ENCODE data around the gene MDM4.
A peak's percentile ranks its signal among the peaks of the same experiment; 100 is the strongest.

The MDM4 gene

GRCh38 chr1:204471687-204472086, 44.5 kb upstream of the MDM4 start:
- Mint-ChIP-seq H3K4me3 (no peak overlapping the region), H3K9me3 (peaks cover 7% of the 10 kb centered on the region), H3K27ac (no peak overlapping the region), H3K36me3 (ENCODE audit: low read depth) (peaks cover 46% of the 10 kb centered on the region), H3K27me3 (ENCODE audit: low read depth, poor library complexity) (peaks cover 5% of the 10 kb centered on the region), H3K4me1 (peaks cover 27% of the 10 kb centered on the region)
- DNase-seq: no peak
- no peak for TF ChIP-seq CTCF (IDR thresholded peaks at IDR 0.05)

- DNase-seq: no peak
- Mint-ChIP-seq H3K9me3 (peaks cover 7% of the 10 kb centered on the region), H3K36me3 (ENCODE audit: low read depth) (peaks cover 46% of the 10 kb centered on the region), H3K27me3 (ENCODE audit: low read depth, poor library complexity) (peaks cover 5% of the 10 kb centered on the region), H3K4me1 (peaks cover 31% of the 10 kb centered on the region), H3K4me3 (no peak overlapping the region), H3K27ac (no peak overlapping the region)
- TF ChIP-seq CTCF (IDR thresholded peaks at IDR 0.05): no peak
Observed at GRCh38 chr1:204472660-204473059, 43.5 kb upstream of the MDM4 start.

- no peak for DNase-seq
- Mint-ChIP-seq H3K27ac (no peak overlapping the region), H3K4me3 (no peak overlapping the region), H3K9me3 (peaks cover 7% of the 10 kb centered on the region), H3K36me3 (ENCODE audit: low read depth) (peaks cover 39% of the 10 kb centered on the region), H3K4me1 (peaks cover 39% of the 10 kb centered on the region), H3K27me3 (ENCODE audit: low read depth, poor library complexity) (peaks cover 5% of the 10 kb centered on the region)
- no peak for TF ChIP-seq CTCF (IDR thresholded peaks at IDR 0.05)
Observed at GRCh38 chr1:204473400-204473965, 42.7 kb upstream of the MDM4 start.

- Mint-ChIP-seq H3K4me3 (no peak overlapping the region), H3K27ac (peak overlapping the region; percentile 65), H3K36me3 (ENCODE audit: low read depth) (peaks cover 16% of the 10 kb centered on the region), H3K27me3 (ENCODE audit: low read depth, poor library complexity) (peaks cover 5% of the 10 kb centered on the region), H3K9me3 (peaks cover 3% of the 10 kb centered on the region), H3K4me1 (peaks cover 62% of the 10 kb centered on the region)
- no peak for DNase-seq
- no peak for TF ChIP-seq CTCF (IDR thresholded peaks at IDR 0.05)
Observed at GRCh38 chr1:204475656-204476432, 40.4 kb upstream of the MDM4 start.

GRCh38 chr1:204476563-204476962, 39.6 kb upstream of the MDM4 start:
- H3K27ac Mint-ChIP-seq: no peak overlapping the region
- peaks cover 7% of the 10 kb centered on the region for H3K27me3 Mint-ChIP-seq (ENCODE audit: low read depth, poor library complexity)
- H3K4me1 Mint-ChIP-seq: peaks cover 70% of the 10 kb centered on the region
- peaks cover 3% of the 10 kb centered on the region for H3K9me3 Mint-ChIP-seq
- DNase-seq: no peak
- H3K36me3 Mint-ChIP-seq (ENCODE audit: low read depth): peaks cover 15% of the 10 kb centered on the region
- no peak for TF ChIP-seq CTCF (IDR thresholded peaks at IDR 0.05)
- no peak overlapping the region for H3K4me3 Mint-ChIP-seq
